Measurements from ENCODE around the gene CYRIA. TPM values are rescaled to one million over a fixed set of nuclear protein-coding genes. Genes with fewer than 3 reads are reported as not detected.

CYRIA gene
- total RNA-seq, 2 experiments from 2014 or later: 0.77 to 1.7 TPM

DNA sequence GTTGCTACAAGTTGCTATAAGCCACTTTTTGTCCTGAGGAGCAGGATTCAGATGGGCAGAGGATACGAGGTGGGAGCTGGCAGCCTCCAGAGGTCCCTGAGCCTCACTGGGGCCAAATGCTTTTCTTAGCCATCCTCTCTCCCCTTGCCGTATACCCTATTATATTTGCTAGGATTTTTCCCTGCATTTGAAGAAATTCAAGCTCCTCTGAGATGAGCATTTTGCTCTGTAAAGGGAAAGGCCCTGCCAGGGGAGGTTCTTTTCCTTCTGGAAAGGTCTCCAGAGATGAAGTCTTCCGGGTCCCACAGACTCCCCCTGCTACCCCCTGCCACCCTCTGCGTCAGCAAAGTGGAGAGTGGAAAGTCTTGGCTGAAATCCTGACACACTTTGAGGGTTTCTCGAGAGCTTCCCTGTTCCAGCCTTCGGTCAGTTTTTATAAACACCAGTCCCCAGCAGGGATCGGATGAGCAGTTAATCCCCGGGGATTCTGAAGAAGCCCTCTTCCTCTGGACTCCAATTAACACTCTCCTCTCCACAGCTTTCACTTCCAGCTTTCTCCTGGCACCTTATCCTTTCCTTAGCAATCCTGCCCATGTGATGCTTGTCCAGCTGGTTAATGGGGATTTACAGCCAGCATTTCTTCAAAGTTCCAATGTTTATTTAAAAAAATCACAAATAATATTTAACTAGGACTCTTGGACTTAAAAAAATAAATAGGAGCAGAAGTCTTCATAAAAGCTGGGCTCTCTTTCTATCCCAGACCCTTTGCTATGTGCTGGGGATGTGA is 13.1 kb downstream of the CYRIA start:
- H3K27ac Mint-ChIP-seq: no peak overlapping the region
- H3K4me1 Mint-ChIP-seq: peaks cover 8% of the 10 kb centered on the region
- DNase-seq (no peak), ATAC-seq (no peak)
- H3K9me3 Mint-ChIP-seq (ENCODE audit: low read depth): no peaks in the 10 kb centered on the region
- no peaks in the 10 kb centered on the region for H3K36me3 Mint-ChIP-seq
- CTCF ChIA-PET: no interaction called here
- no peaks in the 10 kb centered on the region for H3K27me3 Mint-ChIP-seq
- H3K4me3 Mint-ChIP-seq: no peak overlapping the region

DNA sequence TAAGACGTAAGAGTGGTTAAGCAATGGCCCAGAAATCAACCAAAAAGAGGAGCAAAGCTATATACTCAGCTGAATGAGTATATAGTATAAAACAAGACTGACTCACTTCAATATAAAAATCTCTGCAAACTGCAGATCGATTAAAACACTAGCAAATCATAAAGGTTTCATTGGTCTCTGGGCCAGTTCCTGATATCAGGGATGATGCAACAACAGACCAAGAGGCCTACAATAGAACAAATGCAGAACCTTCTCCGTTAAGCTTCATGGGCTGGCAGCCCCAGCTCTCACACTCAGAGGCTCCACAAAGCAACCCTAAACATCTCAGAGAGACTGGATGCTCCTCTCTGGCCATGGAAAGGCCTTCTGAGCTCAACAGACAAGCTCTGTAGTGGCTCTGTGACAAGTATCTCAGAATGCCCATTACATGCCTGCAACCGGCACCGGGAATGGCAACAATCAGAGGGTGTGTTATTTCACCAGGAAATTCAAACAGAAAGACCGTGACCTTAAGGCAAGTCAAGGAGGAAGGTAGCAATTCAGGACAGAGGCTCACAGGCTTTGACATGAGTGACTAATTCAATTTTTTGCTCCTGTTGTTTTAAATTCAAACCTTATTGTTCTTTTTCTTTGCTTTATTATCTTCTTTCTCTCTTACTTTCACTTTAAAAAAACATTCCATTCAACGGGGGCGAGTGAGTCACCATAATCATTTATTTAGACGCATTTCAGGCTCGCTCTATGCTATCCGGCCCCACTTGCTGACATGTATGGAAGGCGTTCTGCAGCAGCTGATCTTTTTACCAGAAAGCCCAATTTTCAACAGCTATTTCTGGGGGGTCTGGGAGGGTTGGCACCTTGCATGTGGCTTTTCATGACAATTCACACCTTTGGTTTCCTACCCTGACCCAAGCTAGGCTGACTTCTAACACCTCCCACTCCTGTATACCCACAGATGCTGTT is 15.1 kb downstream of the CYRIA start:
- H3K4me3 Mint-ChIP-seq: no peak overlapping the region
- H3K9me3 Mint-ChIP-seq (ENCODE audit: low read depth): no peaks in the 10 kb centered on the region
- no peak for ATAC-seq
- CTCF ChIA-PET: no interaction called here
- no peaks in the 10 kb centered on the region for H3K27me3 Mint-ChIP-seq
- no peaks in the 10 kb centered on the region for H3K36me3 Mint-ChIP-seq
- DNase-seq: no peak
- H3K27ac Mint-ChIP-seq: no peak overlapping the region
- peaks cover 8% of the 10 kb centered on the region for H3K4me1 Mint-ChIP-seq

DNA sequence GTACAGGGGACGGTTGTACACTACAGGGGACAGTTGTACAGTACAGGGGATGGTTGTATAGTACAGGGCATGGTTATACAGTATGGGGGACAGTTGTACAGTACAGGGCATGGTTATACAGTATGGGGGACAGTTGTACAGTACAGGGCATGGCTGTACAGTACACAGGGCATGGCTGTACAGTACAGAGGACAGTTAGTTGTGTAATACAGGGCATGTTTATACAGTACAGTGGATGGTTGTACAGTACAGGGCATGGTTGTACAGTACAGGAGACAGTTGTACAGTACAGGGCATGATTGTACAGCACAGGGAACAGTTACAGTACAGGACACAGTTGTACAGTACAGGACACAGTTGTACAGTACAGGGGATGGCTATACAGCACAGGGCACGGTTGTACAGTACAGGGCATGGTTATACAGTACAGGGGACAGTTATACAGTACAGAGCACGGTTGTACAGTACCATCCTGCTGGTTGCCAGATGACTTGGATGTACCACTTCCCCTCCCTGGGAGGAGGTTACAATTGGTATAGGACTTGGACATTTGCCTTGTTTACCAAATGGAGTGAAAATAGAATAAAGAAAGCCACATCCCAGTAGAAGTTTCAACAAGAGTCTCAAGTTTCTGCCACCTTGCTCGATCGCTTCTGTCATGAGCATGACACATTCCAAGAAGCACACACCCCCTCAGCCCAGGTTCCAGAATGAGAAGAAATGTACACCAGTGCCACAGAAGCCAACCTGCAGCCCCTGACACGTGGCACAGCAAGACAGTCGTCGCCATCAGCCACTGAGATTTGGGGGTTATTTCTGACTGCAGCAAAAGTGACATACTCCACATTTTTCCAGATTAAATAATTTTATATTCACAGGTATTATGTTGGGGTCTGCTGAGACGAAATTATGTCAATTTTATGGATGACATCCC is 16.0 kb downstream of the CYRIA start:
- no peaks in the 10 kb centered on the region for H3K9me3 Mint-ChIP-seq (ENCODE audit: low read depth)
- no peak overlapping the region for H3K4me3 Mint-ChIP-seq
- peak; percentile 12 for ATAC-seq
- peaks cover 8% of the 10 kb centered on the region for H3K4me1 Mint-ChIP-seq
- CTCF ChIA-PET: no interaction called here
- no peaks in the 10 kb centered on the region for H3K27me3 Mint-ChIP-seq
- DNase-seq: no peak
- H3K27ac Mint-ChIP-seq: no peak overlapping the region
- no peaks in the 10 kb centered on the region for H3K36me3 Mint-ChIP-seq

DNA sequence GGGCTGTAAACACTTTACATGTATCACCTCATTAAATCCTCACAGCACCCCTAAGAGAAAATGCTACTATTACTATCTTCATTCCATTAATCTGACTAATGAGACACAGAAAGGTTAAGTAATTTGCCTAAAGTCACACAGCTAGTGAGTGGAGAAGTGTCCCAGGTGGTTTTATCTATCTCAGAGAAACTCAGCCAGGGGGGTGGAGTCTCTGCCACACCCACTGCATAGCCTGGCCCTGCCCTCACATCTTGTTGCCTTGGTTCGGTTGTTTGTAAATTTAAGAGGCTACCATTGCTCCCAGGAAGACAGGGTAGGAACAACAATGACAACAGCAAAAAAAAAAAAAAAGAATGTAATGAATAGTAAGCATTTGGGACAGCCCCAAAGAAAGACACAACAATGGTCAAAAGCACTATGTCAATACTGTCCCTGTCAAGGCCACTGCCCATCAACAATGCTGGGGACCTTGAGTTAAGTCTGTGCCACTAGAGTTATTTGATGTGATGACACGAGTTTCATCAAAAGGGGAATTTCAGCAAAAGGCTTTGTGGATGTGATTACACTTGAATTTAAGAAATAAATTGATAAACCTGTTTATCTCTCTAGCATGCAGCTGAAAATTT is 17.5 kb downstream of the CYRIA start:
- DNase-seq (no peak), ATAC-seq (no peak)
- no peaks in the 10 kb centered on the region for H3K9me3 Mint-ChIP-seq (ENCODE audit: low read depth)
- H3K36me3 Mint-ChIP-seq: no peaks in the 10 kb centered on the region
- no peak overlapping the region for H3K27ac Mint-ChIP-seq
- no peak overlapping the region for H3K4me3 Mint-ChIP-seq
- no peaks in the 10 kb centered on the region for H3K27me3 Mint-ChIP-seq
- H3K4me1 Mint-ChIP-seq: peaks cover 6% of the 10 kb centered on the region
- CTCF ChIA-PET: no interaction called here

DNA sequence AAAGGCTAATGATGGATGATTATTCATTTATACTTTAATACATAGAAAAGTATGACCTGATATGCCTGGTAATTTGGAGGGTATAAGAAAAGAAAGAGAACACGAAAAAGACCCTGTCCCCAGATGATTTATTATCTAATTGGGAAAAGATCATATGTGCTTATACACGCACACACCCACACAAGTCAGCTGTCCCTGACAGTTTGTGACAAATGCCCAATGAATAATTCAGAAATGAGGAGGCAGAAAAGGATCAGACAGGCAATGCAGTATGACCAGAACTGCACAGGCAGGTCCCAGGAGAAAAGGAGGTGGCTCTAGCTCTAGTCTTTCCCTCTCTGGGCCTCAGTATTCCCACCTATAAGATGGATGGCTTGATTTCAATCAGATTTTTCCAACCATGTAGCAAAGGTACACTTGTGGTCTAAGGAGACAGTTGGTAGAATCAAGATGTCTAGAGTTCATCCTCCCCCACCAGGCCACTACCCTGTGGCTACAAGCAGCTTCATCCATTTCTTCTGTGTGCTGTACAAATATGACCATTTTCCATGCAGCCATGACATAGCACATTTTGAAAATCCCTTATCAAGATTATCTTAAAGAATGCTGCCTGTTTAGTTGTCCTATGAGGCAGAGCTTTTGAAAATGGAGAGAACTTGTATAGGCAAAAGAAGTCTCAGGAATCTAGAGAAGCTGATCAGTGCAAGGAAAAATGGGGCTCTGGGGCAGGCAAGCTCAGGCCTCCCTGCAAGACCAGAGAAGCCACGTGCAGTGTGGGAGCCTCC is 19.7 kb downstream of the CYRIA start:
- CTCF ChIA-PET: no interaction called here
- no peaks in the 10 kb centered on the region for H3K36me3 Mint-ChIP-seq
- DNase-seq (no peak), ATAC-seq (no peak)
- peaks cover 4% of the 10 kb centered on the region for H3K4me1 Mint-ChIP-seq
- no peak overlapping the region for H3K27ac Mint-ChIP-seq
- H3K4me3 Mint-ChIP-seq: no peak overlapping the region
- no peaks in the 10 kb centered on the region for H3K9me3 Mint-ChIP-seq (ENCODE audit: low read depth)
- no peaks in the 10 kb centered on the region for H3K27me3 Mint-ChIP-seq

DNA sequence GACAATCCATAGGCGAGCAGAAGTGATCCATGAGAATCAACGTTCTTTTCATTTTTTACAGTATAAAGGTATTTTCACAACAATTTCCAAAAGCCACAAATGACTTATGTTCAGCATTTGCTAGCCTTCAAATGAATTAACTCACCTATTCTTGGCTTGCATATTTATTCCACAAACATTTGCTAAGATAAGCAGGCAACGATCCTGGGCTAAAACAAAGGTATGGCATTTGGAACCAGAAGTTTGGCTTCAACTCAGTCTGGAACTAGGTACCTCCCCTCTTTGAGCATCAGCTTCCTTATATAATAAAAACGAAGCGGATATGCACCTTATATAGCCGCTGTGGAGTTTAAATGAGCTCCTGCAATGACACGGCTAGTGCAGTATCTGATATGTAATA is 20.5 kb downstream of the CYRIA start:
- no peak for DNase-seq
- Mint-ChIP-seq H3K4me1 (no peaks in the 10 kb centered on the region), H3K4me3 (no peak overlapping the region), H3K27me3 (no peaks in the 10 kb centered on the region), H3K27ac (no peak overlapping the region), H3K36me3 (no peaks in the 10 kb centered on the region), H3K9me3 (ENCODE audit: low read depth) (no peaks in the 10 kb centered on the region)
- CTCF ChIA-PET: no interaction called here
- no peak for ATAC-seq

DNA sequence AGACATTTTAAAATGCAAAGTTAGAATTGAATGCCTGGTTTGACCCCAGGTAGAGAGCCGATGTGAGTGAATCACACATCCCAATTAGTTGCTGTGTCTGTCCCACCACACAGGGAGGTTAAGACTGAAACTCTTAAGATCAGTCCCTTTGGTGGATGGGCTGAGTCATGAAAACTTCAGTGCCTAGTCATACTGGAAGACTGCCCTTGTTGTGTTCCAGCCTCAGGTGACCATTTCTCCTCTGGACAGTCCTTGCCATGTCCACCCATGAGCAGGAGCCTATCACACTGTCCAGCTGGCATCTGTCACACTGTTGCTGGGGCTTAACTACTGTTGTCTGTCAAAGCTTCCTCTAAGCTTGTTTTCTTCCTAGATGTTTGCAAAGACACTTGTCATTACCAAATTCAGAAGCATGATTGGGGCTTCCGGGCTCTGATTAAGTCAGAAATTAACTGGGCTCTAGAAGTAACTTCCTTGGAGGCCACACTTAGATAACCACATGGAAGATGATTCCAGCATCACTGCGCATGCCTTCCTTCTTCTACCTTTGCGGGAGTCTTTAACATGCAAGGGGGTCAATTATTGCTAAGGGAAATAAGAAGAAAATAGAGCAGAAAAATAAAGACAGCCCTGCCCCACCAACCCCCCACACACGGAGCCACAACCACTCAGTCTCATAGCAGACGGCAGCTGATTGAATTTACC is 21.3 kb downstream of the CYRIA start:
- DNase-seq (no peak), ATAC-seq (no peak)
- Mint-ChIP-seq H3K9me3 (ENCODE audit: low read depth) (no peaks in the 10 kb centered on the region), H3K36me3 (no peaks in the 10 kb centered on the region), H3K4me3 (no peak overlapping the region), H3K27ac (no peak overlapping the region), H3K27me3 (no peaks in the 10 kb centered on the region), H3K4me1 (no peaks in the 10 kb centered on the region)
- CTCF ChIA-PET: no interaction called here

DNA sequence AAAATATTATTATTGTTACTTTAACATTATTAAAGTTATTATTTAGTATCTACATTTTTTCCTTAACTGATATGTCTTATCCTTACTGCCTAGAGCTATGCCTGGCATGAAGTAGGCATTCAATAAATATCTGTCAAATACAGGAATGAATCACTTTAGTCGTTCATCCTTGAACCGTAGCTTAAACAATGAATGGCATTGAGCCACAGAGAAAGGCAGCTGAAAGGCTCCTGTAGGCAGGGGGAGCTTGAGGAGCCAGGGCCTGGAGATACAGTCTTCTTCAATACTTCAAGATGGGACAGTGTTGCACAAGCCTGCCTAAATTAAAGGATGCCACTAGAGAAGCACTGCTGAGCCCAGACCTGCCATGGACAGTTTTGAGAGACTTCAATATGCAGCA is 22.5 kb downstream of the CYRIA start:
- H3K27ac Mint-ChIP-seq: no peak overlapping the region
- H3K9me3 Mint-ChIP-seq (ENCODE audit: low read depth): no peaks in the 10 kb centered on the region
- no peaks in the 10 kb centered on the region for H3K36me3 Mint-ChIP-seq
- no peak overlapping the region for H3K4me3 Mint-ChIP-seq
- CTCF ChIA-PET: no interaction called here
- DNase-seq (no peak), ATAC-seq (no peak)
- H3K4me1 Mint-ChIP-seq: no peaks in the 10 kb centered on the region
- no peaks in the 10 kb centered on the region for H3K27me3 Mint-ChIP-seq

DNA sequence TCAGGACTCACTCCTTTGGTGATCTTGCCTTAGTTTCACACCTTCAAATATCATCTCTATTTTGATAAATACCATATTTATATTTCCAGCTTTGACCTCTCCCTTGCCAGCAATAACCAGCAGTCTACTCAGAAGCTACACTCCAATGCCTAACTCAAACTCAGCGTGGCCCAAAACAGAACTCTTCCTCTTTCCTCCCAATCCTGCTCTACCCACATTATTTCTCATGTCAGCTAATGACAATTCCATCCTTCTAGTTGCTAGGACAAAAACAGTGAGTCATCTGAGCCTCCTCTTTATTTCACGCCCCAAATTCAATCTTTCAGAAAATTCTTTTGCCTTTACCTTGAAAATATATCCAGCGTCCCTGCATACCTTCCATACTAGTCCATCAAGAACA is 23.5 kb downstream of the CYRIA start:
- H3K27me3 Mint-ChIP-seq: no peaks in the 10 kb centered on the region
- DNase-seq (no peak), ATAC-seq (no peak)
- no peak overlapping the region for H3K27ac Mint-ChIP-seq
- H3K4me1 Mint-ChIP-seq: no peaks in the 10 kb centered on the region
- no peak overlapping the region for H3K4me3 Mint-ChIP-seq
- H3K9me3 Mint-ChIP-seq (ENCODE audit: low read depth): no peaks in the 10 kb centered on the region
- no peaks in the 10 kb centered on the region for H3K36me3 Mint-ChIP-seq
- CTCF ChIA-PET: no interaction called here

DNA sequence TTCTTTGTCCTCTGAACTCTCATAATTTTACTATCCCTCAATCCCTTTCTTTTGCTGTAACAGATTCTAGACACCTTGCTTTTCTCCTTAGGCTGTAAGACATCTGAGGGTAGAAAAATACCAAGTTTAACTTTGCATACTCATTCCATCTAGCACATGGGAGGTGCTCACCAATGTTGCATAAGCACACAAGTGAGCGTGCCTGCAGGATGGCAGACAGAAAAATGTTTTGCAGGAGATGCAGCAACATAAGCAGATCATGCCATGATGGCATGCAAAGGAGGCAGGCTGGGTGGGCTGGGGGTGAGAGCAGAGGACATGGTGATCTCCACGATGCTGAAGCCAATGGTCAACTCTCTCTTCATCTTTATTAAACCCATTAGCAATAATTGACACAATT is 24.1 kb downstream of the CYRIA start:
- Mint-ChIP-seq H3K36me3 (no peaks in the 10 kb centered on the region), H3K9me3 (ENCODE audit: low read depth) (no peaks in the 10 kb centered on the region), H3K4me3 (no peak overlapping the region), H3K4me1 (no peaks in the 10 kb centered on the region), H3K27me3 (no peaks in the 10 kb centered on the region), H3K27ac (no peak overlapping the region)
- no peak for ATAC-seq
- no peak for DNase-seq
- CTCF ChIA-PET: no interaction called here

DNA sequence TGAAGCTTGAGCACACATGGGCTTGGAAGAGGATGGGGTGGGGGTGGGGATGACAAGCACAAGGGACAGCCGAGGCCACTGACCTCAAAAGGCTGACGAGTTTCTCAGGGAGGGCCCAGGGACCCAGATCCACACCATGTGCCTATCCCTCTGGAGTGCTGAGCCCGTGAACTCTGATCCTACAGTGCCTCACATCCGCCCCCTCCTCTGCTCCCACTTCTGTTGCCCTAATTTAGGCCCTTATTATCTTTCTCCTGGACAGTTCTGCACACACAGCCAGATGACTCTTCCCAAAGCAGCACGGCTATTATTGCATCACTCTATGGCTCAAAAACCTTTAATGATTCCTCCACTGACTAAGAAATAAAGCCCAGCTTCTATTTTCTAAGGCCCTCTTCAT is 24.8 kb downstream of the CYRIA start:
- CTCF ChIA-PET: no interaction called here
- no peaks in the 10 kb centered on the region for H3K9me3 Mint-ChIP-seq (ENCODE audit: low read depth)
- H3K27ac Mint-ChIP-seq: no peak overlapping the region
- no peak for ATAC-seq
- no peaks in the 10 kb centered on the region for H3K4me1 Mint-ChIP-seq
- H3K4me3 Mint-ChIP-seq: no peak overlapping the region
- H3K27me3 Mint-ChIP-seq: no peaks in the 10 kb centered on the region
- DNase-seq: no peak
- no peaks in the 10 kb centered on the region for H3K36me3 Mint-ChIP-seq
